CD4-positive, alpha-beta T cell treated with Interleukin-12 subunit alpha and Interleukin-12 subunit beta, for 1 hour (primary cell): Measurements from ENCODE around the gene AP4S1.
"Not testable (repeated sequence)": the region's sequence is repeated elsewhere in the genome, so short reads cannot be mapped to it uniquely, and the experiment has no call there.

Experiments used
- DNase-seq: peaks from one replicate; pipeline ENCODE4 v3.0.0-alpha.2; 2020

AP4S1 gene

DNA sequence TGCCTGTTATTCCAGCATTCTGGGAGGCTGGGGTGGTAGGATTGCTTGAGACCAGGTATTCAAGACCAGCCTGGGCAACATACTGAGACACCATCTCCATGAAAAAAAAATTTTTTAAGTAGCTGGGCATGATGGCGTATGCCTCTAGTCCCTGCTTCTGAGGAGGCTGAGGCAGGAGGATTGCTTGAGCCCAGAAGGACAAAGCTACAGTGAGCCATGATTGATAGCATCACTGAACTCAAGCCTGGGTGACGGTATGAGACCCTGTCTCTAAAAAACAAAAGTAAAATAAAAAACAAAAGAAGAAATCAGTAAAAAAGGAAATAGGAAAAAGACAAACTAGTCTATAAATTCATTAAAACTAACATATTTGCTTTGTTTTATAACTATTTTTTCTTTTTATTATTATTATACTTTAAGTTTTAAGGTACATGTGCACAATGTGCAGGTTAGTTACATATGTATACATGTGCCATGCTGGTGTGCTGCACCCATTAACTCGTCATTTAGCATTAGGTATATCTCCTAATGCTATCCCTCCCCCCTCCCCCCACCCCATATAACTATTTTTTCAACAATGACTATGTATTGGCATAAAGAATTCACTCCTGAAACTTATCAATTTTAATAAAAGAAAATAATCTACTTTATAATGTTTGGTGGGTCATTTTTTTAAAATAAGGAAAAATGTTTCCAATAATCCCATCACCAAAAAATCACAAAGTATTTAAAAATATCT lies 15.4 kb upstream of the AP4S1 start:
- no peak for DNase-seq

DNA sequence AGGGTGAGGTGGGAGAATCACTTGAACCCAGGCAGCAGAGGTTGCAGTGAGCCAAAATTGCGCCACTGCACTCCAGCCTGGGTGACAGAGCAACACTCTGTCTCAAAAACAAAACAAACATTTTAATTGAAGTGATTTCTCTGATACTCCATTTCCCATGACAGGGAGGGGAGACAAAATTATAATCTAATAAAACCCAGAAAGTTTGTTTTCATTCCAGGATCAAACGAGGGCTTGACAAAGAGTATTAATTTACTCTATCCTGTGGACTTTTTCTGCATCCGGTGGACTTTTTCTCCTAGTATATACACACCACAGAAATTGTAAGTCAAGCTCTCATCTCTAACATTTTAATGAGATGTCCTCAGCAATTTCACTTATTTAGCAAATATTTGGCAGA lies 14.5 kb upstream of the AP4S1 start:
- no peak for DNase-seq

DNA sequence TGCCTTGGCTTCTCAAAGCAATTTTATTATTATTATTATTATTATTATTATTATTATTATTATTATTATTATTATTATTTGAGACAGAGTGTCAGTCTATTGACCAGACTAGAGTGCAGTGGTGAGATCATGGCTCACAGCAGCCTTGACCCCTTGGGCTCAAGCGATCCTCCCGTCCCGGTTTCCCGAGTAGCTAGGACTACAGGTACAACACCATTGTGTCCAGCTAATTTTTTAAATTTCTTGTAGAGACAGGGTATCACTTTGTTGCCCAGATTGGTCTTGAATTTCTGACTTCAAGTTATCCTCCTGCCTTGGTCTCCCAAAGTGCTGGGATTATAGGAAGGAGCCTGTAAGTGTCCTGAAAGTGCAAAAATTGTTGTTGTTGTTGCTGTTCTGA lies 11.6 kb upstream of the AP4S1 start:
- DNase-seq: no peak

DNA sequence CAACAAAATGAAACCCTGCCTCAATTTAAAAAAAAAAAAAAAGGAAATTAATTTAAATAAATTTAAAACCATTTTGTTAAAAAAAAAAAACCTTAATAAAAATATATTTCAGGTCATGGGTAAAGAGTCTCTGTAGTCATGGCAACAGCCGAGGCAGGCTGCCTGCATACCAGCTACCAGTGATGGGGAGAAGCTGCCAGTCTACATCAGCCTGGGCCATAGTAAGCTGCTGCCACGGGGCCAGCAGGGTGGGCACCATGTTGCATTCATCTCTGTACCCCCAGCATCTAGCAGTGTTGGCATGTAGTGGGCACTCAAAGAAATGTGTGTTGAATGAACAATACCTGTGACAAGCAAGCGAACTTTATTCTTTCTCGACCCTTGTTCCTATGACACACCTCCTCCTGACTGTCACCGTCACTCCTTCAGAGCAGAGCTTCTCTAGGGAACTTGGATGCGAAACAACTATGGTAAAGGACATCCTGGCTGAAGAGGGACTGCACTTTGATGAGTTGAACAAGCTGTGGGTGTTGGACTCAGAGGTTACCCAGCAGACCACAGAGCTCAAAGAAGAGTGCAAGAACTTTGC lies 7.3 kb upstream of the AP4S1 start:
- no peak for DNase-seq

DNA sequence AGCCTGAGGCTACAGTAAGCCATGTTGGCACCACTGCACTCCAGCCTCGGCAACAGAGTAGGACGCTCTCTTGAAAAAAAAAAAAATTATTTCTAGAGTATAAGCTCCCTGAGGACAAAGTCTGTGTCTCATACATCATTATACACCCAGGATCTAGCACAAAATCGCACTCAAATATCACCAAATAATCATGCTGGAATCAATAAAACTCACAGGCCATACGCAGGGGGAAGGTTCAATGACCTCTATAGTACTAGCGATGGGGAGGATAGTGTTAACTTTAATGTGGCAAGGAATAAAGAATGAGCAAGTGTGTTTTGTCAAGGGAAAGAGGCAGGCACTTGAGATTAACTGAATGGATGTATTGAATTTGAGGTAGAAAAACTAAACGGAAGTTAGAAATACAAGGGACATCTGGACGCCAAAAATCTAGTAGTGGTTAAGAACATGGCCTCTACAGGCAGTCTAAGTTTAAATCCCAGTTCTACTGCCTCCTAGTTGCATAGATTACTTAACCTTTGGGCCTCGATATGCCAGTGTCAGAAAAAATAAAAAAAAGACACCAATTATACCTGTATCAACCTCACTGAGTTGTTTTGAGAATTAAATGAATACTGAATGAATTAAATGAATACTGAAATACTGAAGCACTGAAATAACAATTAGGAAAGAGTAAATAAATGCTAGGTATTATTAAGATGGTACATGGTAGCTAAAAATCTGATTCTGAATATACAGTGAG lies 4.4 kb upstream of the AP4S1 start:
- DNase-seq: no peak

DNA sequence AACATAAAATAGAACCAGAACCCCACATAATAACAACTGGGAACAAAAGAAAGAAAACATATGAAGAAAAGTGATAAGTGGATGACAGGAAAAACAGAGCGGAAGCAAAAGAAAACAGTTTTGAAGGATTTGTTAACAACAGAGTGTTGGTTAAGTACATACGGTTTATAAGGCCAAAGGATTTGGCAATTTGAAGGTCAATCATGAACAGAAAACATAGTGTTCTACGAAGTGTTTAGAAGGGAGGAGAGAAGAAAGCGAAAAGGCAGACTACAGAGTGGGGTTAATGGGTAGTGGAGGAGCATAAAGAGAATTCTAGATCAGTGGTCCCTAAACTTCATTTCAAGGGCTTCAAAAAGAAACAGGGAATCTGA lies 3.9 kb upstream of the AP4S1 start:
- DNase-seq: no peak

DNA sequence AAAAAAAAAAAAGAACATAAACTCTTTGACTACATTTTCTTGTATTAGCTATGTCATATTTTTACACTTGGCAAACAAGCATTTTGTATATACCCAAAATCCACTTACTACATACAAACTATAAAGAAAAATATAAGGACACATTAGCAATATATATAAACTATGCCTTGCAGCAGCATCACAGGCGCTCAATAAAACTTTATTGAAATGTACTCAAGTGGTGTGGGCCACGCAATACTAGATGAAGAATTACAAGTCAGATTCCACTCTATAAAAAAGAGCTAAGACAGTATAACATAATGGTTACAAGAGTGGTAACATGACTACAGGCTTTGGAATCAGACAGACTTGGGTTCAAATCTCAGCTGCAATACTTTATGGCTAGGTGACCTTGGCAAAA lies 3.1 kb upstream of the AP4S1 start:
- no peak for DNase-seq

DNA sequence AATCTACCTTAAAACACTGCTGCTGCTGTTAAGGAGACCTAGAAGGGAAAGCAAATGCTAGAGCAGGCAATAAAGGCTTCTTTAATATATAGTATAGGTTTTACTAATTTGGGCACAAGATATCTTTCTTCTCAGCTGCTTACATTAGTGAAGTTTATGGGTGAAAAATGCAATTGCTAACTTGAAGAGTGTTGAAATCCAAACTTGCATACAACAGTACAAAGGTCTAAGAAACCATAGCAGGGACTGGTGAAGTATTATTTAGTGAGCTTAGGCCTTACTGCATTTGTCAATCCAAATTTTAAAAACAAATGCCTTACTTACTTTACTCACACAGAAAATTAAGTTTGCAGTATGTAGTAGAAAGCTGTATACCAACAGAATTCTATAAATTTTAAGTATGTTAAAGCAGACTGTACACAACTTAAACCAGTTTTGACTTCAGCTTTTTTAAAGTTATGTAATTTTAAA lies 1.4 kb upstream of the AP4S1 start:
- DNase-seq: peak; percentile 4

DNA sequence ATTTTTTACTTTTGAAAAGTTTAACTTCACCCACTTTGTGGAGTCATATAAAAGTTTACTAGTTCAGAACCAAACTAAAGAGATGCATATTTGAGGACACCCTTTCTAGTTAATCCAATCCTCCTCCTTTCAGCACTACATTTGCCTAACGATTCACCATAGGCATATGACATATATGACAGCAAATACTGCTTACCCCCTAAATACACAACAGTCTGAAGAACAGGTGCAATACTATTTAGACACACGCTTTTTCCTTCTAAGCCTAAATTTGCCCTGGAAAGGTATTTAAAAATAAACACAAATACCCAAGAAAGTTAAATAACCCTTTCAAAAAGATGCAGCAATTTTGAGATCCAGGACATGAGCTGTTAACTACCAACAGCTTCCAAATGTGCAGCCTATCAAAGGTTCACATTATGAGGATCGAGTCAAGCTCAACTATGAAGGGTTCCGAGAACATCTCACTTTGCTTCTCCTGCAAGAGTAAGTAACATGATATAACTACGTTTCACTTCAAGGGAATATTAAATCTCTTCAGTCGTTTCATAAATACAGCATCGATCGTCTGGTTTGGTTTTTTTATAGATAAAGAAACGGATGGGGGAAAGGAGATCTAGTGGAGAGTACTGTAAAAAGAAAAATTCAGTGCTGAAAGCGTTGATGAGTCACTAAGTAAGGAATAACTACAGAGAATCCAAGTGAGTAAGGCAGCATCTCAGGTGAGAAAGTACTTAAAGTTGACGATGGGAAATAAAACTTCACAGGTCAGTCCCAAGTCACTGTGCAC lies 677 bp upstream of the AP4S1 start:
- DNase-seq: no peak

DNA sequence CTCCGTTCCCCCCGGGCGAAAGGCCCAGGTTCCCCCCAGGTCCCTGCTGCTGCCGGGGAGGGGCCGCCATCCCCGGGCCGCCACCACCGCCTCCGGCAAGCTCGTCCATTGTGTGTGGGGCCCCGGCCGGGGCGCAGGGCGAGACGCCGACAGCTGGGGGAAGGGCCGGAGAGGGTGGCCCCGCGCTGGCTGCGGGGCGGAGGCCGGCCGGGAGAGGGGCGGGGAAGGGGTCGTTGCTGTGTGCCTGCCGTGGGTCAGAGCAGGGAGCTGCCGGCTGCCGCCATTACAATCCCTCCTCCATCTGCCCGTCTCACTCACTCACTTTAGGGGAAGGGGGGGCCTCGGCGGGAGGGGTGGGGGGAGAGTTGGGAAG lies 614 bp downstream of the AP4S1 start, which contains the start of gene STRN3:
STRN3 (minus strand) TSS at position 303 of the 373 bp plus-strand sequence; CDS start at position 109, 194 bp downstream.
- DNase-seq: no peak

DNA sequence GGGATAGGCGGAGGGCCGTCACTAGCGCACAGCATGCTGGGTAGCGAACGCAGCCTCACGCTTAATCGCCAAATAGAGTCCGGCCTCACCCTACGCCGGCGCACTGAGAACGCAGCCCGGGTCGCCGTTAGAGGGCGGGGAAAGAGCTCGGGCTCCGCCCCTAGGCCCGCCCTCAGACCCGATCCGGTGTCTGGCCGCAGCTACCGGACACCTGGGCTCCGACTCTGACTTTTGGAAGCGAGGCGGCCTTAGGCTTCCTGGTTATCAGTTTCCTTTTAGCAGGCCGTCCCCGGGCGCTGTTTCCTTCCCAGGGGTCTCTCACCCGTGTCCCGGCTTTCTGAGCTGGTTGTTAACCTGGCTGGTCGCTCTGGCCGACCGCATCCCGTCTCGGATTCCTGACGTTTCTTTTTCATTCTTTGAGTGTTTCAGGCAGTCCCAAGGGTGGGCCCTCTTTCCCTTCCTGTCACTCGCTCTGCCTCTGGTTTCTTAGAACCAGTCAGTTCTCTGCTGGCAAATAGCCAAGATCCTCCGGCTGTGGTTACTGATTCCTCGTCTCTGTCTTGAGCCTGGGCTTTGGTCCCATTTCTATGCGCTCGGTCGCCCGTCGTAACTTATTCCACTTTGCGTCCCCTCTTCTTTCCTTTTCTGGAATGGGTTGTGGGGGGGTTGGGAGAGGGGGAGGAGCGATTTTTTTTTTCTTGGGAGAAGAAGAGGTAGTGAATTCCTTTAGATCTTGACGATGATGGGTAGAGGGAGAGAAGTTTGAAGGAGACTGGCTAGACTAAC lies 1.2 kb downstream of the AP4S1 start:
- peak; percentile 92 for DNase-seq

DNA sequence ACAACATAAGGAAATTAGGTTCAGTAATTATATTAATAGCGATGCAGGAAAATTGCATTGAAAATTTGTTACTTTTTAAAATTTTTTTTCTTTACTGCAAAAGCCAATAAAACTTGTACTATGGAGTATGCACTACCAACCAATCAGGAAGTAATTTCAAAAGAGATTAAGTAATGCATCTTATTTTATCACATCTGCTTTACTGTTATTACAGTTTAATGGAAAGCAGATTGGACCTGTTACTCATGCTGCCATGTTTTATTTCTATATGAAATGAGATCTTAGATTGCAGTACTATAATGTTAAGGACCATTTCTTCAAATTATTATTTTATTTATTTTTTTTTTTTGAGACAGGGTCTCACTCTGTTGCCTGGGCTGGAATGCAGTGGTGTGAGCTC lies 2.4 kb downstream of the AP4S1 start:
- no peak for DNase-seq

DNA sequence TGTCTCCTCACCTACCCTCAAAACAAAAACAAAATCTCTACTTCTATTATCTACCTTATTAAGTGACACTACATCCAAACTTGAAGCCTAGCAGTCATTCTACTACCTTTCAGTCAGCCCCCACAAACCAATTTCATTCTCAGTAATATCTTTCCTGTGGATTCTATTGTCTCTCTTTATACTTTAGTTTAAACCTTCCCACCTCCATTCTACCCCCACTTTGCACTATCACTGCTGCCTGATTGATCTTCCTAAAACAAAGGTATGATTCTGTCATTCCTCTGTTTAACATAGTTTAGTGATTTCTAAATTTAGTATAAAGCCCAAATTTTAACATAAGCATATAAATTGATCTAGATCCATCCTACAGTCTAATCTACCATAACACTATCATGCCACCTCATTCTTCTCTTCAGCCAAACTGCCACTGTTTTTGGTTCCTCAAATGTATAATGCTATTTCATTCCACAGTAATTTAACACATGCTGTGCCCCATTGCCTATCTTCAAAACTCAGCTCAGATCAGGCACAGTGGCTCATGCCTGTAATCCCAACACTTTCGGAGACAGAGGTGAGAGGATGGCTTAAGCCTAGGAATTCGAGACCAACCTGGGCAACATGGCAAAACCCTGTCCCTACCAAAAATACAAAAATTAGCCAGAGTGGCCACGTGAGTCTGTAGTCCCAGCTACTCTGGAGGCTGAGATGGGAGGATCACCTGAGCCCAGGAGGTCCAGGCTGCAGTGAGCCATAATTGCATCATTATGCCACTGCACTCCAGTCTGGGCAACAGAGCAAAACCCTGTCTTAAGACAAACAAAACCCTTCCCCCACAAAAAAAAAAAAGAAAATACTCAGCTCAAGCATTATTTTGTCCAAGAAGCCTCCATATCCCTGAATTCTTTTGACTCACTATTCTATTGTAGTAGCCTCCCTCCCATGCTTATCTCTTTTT lies 3.8 kb downstream of the AP4S1 start:
- DNase-seq: no peak

DNA sequence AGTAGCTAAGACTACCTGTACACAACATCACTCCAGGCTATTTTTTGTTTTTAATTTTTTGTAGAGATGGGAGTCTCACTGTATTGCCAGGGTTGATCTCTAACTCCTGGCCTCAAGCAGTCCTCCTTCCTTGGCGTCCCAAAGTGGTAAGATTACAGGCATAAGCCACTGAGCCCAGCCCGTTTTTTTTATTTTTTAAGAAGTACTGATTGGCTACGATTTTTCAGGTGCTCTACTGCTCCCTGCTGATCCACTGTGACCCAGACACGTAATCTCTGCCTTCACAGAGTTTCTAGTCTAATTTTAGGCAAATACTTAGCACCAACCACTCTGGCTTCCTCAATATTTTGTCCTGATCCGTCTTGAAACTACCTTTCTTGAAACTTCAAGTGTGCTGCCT lies 5.0 kb downstream of the AP4S1 start:
- no peak for DNase-seq

DNA sequence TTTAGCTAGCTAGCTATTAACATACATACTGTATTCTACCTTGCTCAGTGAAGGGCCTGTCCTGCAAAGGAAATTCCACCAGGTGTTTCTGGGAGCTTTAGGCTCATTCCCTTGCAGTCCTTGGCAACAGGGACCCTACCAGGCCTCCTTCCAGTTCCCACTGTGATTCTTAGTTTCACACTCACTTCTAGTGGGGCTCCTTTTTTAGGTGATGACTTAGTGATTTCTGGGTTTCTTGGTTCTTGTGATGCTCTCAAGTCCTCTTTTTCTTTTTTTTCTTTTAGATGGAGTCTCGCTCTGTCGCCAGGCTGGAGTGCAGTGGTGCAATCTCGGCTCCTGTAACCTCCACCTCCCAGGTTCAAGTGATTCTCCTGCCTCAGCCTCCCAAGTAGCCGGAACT lies 11.1 kb downstream of the AP4S1 start:
- no peak for DNase-seq

DNA sequence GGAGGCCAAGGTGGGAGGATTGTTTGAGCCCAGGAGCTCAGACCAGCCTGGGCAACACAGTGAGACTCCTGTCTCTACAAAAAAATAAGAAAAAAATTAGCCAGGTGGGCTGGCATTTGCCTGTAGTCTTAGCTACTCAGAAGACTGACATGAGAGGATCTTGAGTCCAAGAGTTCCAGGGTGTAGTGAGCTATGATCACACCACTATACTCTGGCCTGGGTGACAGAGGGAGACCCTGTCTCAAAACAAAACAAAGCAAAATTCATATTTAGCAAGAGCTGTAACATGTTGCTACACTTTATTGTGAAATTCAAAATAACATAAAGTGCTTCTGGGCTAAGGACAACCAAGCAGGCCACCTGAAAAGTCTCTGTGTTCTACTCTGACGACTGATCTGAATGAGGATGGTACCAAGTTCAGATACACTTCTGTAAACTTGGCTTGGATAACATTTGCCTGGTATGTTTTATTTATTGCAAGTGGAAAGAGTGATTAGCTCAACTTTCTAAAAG lies 12.3 kb downstream of the AP4S1 start:
- no peak for DNase-seq

DNA sequence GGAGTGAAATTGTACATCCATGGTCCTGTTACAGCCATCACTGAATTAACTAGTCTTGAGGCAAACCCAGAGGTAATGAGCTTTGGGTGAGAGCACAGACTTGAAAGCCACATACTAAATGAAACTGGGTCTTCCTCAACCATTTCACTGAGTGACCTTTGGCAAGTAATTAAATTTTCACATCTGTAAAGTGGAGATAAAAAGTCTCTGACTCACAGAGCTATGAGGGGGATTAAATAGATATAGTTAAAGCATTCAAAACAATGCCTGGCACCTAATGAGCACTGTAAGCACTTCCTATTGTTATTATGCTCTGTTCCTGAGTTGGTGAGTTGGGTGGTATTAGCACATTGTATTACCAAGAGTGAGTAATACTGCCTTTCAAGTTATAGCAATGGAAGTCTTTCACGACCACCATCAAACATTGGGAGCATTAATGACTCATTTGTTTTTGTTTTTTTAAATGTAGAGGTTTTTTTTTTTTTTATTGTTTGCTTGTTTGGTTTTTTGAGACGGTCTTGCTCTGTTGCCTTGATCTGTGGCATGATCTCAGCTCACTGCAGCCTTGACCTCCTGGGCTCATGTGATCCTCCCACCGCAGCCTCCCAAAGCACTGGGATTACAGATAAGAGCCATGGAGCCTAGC lies 13.2 kb downstream of the AP4S1 start:
- no peak for DNase-seq

DNA sequence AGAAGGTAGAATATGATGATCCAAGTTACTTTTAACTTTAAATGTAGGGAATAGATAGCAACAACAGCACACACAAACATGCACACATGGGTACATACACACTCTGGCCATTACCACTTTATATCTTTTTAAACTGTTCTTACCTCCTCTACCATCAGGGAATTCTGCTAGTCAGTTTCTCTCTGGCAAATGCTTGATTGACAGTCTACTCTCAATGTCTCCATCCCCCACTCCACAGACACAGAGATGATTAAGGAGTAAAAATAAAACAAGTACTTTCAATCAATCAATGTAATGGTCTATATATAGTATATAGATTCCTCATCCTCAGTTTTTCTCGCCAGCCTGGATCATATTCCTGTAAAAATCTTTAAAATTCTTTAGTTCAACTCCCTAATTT lies 16.9 kb downstream of the AP4S1 start:
- DNase-seq: no peak

DNA sequence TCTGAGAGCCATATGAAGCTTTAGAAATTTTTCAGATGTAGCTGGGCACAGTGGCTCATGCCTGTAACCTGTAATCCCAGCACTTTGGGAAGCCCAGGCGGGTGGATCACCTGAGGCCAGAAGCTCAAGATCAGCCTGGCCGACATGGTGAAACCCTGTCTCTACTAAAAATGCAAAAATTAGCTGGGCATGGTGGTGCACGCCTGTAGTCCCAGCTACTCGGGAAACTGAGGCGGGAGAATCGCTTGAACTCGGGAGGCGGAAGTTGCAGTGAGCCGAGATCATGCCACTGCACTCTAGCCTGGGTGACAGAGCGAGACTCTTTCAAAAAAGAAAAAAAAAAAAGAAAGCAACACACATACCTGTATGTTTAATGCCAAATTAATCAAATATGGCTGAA lies 17.4 kb downstream of the AP4S1 start:
- DNase-seq: not testable (repeated sequence)

DNA sequence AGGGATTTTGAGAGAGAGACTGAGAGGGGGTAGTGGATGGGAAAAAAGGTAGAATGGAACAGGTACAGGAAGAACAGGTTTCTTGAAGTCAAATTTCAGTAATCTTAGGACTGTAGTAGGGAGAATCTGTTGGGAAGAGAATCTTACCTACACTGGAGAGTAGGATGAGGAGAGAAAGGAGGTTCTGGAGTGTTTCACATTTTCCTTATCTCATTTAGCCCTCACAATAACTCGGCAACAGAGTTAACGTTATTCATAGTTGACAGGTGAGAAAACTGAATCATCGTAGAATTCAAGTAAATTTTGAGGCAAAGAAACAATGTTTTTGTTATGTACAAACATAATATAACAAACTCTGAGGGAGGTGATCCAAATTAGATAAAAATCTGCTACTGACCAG lies 17.9 kb downstream of the AP4S1 start:
- no peak for DNase-seq
